ENCODE data around the gene EDN1.
"Not testable (repeated sequence)": the region's sequence is repeated elsewhere in the genome, so short reads cannot be mapped to it uniquely, and the experiment has no call there.

Gene EDN1

DNA sequence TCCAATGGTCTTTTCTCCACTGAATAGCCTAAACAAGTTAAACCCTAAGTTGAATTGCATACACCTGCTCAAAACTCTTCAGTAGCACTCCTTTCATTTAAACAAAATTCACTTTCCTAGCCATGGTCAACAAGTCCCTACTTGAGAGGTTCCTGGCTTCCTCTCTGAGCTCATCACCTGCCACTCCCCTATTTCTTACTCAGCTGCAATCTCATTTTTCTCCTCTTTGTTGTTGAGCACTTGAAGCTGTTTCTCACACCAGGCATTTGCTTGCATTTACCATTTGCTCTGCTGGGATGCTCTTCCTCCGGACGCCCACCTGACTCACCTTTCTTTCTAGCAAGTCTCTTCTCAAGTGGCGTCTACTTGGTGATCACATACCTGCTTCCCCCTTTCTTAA, 38.5 kb downstream of the EDN1 start:
- DNase-seq, result no peak

- DNase-seq, result no peak
These were observed 41.3 kb downstream of the EDN1 start for GRCh38 chr6:12331474-12331873.

DNA sequence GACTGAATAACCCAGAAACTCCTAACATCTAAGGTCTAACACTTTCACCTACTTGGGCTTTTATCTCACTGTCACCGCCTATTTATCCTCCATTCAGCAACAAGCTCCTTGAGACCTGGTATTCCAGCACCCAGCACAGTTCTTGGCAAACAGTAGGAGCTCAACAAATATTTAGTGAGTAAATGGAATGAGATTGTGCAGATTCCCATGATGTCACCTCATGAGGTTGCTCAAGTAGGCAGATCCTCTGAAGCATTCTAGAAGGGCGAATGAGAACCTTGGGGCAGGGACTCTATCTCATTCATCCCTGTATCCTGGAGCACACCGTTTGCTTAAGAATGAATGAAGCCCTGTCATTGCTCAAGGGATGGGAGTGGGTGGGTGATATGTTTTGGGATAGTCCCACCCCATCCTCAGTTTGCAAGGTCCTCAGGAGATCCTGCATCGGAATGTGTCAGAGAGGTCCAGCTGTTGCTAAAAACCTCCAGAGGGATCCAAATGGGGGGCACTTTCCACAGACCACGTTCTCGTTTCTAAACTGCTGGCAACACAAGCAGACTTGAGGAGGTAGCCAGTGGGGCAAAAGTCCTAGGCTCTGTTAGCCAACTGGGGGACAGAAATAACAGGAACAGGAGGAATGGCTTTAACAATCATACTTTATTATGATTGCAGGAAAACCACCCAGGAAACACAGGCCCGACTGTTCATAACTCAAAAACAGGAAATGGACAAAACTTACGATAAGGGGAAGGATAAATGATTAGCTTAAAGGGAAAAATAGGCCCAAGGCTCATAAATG, 42.0 kb downstream of the EDN1 start:
- no peak for DNase-seq

GRCh38 chr6:12332750-12333079, 42.6 kb downstream of the EDN1 start:
- DNase-seq, result not testable (repeated sequence)

- DNase-seq, result no peak
These were observed 43.0 kb downstream of the EDN1 start for GRCh38 chr6:12333128-12333527.

- DNase-seq, result no peak
These were observed 44.5 kb downstream of the EDN1 start for GRCh38 chr6:12334526-12335130.

- no peak for DNase-seq
These were observed 45.0 kb downstream of the EDN1 start for GRCh38 chr6:12335131-12335527.

DNA sequence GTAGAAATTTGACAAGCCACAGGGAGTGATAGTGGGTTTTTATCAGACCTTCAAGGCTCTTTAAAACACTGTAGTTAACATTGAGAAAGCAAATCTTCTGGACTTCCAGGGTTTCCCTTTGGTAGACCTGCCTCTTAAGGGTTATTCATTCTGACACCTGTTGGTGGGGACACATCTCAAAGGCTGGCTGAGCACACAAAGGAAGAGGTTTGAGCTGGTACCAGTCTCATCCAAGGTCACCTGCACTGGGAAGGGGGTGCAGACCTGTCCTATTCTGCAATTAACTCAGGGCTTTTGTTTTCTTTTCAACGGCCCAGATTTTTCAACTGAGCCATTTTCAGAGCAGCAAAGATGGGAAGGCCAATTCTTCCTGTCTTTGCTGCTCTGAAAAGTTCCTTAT, 45.6 kb downstream of the EDN1 start:
- DNase-seq, result no peak

DNA sequence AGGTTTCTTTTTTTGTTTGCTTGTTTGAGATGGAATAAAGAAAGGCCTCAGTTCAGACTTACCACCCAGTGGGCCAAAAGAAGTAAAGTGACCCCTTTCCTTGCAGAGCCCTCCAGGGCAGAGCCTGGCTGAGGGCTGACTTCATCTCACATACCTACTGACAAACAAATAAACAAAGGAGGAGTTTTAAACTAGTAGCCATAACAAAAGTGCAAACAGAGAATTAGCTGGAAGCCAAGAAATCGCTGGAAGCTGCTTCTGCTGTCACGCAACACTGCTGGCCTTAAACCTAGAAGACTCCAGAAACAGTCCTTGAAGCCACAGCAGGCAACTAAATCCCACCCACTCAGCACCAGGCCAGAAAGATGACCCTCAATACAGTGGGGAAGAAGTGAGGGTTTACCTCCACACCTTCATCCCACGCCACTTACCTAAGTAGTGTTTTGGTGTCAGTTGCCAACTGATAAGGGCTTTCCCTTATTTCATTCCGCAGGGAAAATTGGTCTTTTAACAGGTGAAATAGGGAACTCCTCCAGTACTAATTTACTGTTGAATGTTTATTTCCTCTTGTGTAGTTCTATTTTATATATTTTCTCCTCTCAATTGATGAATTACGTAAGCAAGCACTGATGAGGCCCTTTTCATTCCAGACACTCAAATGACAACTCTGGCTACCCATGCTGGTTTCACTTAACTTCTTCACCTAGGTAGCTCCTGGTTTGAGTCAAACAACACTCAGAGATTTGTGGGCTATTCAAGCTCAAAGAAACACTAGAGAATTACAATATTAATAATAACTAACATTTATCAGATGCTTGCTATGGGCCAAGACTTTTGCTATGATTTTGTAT, 46.2 kb downstream of the EDN1 start:
- no peak for DNase-seq

DNA sequence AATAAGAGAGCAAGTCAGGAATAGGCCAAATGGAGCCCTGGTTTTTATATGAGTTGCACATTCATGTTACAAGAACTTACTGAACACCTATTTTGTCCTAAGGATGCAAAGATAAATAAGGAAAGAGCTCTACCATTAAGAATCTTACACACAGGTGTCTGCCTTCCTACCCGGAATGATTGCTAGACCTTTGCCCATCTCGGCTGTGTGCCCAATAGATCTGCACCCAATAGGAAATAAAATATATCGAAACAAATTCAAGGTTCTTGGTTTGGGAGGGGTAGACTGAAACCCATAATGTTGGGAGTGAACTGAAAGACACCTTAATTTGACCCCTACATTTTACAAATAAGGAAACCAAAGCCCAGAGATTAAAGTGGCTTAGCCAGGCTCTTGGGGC, 48.9 kb downstream of the EDN1 start:
- no peak for DNase-seq

DNA sequence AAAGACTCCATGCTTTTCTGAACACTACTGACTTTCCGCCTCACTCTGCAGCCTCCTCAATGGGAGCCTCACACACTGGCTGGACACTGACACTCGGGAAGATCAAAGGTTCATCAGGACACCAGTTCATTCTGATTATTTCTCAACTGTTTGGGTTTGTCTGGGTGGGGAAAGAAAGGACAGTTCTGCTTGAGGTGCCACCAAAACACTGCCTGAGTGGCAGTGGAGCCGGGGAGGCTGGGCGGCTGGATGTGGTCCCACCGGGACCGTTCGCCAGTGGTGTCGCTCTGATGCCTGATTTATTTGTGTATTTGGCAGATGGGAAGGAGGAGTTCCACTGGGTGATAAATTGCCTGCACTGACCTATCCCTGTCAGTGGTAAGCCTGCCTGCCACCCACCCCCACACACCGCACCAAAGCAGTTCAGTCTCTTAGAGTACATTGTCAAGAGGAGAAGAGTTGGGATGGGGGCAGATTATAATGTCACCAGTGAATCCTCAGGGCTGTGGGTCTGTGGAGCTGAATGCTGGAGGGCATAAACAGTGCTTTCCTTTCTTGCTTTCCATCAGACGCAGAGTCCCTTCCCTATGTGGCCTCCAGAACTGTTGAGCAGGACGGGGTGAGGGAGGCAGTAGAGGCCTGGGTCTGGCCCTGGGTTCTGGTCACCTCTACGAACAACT, 49.8 kb downstream of the EDN1 start:
- DNase-seq, result no peak

DNA sequence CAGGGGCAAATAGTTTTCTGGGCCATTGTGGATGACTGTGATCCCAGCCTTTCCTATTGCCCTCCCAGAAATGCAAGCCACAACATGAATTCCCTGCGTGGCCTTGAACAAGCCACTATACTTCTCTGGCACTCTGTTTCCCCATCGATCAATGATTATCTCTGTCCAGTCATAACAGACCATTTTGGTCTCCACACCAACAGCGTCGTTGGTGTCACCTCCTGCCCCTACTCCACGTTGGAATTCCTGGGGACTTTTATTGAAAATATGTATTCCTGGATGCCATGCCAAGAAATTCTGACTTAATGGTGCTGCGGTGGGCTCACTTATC, 50.3 kb downstream of the EDN1 start:
- DNase-seq, result no peak

DNA sequence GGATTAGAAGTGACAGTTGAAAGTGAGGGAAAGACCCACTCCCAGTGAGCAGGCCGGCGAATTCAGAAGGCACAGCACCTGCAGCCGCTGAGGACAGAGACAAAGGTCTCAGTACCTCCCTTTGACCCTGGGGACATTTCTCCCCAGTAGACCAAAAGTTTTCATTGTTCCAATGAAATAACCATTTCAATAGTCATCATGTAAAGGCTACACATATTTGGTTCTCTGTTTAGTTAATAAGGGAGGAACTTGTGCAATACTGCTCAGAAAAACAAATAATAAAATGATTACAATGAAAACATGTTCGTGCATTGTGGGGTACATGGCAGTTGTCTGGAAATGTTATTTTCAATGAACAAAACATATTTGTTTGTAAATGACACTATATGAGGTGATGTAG, 52.5 kb downstream of the EDN1 start:
- DNase-seq, result no peak

- DNase-seq, result no peak
These were observed 52.9 kb downstream of the EDN1 start for GRCh38 chr6:12343122-12343439.

DNA sequence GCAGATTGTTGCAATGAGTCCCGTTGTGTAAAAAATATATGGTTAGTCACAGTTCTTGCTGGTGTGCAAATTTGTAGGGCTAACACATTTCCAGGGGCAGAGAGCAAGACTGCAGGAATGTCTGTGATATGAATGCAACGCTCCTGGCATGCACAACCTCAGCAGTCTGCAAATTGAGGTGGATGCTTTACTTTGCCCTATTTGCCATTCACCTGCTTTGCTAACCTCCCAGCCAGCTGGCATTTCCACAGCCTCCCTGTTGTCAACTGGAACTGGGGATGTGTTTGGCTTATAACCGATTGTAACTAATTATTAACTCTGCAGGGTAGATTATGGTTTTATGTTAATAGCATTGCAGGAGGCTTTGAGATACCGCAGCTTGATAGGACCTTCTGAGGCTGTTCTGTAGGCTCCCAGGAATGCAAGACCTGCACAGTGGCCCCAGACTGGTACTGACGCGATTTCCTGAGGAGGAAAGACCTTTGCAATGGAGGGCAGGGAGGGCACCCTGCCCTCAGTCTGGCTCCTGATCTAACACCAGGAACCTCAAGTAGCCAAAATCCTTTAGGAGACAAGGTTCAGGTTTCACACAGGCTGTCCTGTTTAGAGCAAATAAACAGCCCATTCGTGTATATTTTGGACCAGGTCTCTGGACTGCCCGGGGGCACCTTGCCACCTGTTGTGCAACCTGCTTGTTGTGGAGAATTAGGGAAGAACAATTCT, 53.4 kb downstream of the EDN1 start:
- no peak for DNase-seq

DNA sequence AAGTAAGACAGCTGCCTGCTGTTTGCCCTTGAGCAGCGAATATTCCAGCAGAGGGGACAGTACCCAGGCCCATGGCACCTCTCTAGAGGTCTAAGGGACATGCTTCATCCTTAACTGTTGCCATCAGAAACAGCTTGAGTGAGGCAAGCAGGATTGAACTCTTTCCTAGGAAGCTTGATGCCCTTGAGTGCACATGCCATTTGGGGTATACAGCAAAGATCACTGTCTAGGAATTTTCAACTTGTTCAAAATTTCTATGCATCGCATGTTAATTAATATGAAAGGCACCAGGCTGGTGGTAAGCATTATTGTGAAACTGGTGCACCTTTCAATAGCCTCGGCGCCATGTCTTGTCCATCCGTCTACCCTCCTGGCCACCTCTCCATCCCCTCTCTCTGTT, 54.1 kb downstream of the EDN1 start:
- DNase-seq, result no peak

DNA sequence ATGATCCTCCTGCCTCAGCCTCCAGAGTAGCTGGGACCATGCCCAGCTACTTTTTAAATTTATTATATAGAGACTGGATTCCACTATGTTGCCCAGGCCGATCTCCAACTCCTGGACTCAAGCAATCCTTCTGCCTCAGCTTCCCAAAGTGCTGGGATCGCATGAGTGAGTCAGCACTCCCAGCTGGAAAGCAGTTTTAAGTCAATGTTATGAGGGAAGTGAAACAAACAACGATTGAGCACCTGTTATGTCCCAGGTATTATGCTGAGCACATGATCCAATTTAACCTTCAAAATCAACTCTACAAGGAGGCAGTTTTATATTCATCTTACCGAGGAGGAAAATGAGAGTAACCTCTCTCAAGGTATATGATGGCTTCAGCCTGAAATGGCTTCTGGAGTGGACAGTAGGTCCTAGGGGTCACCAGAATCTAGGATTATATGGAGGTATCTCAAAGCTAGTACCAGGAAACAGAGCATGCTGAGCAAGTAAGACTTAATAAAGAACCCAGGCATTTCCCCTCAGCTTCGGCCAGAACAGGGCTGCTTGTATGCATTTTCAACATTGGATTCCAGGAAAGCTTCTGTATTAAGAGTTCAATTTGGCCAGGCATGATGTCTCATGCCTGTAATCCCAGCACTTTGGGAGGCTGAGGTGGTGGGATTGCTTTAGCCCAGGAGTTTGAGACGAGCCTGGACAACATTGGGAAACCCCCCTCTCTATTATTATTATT, 55.0 kb downstream of the EDN1 start:
- DNase-seq, result no peak

DNA sequence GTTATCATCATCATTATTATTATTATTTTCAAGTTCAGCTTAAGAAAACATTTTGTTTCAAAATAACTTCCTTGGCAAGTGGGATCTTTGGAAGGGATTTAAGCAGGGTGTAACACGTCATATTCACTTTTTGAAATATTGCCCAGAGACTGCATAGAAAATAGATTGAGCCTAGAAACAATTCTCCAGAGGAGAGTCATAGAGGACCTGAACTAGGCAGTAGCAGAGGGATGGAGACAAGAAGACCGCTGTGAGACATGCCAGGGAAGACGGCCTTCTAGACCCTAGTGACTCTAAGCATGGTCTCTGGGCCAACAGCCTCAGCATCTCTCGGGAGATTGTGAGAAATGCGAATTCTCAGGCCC, 55.5 kb downstream of the EDN1 start:
- DNase-seq, result no peak

Data from NCI-H2227 treated with DMSO at 0.1 percent for 48 hours (cell line).